ENCODE results near the gene CNTN5. TPM values are rescaled to one million over a fixed set of nuclear protein-coding genes. Genes with fewer than 3 reads are reported as not detected.

Gene CNTN5
- total RNA-seq, 2 donors from 2014 or later = 1.4 to 3.3 TPM

DNA sequence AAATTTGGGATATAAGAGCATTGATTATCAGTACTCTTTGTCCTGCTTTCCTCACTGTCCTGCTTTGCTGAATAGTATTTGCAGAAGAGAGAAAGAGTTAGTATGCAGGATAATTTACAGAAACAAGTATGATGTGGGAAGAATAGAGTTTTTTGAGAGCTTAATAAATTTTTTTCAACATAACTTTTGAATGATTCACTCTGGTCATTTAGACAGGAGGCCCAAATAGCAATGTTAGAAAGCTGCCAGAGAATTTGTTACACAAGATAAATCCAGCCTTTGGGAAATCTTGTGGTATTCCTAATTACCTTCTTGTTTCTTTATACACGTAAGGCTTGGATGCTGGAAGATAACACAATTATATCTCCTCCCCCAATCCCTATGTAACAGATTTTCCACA lies 484.6 kb downstream of the CNTN5 start:
- H3K9me3 ChIP-seq (ENCODE audit: control insufficient read depth, low read length) = no peaks in the 10 kb centered on the region
- H3K36me3 Mint-ChIP-seq (ENCODE audit: low read depth) = no peaks in the 10 kb centered on the region
- no peak overlapping the region for H3K9ac ChIP-seq (ENCODE audit: extremely low read depth, low read length, poor library complexity, severe bottlenecking)
- no peaks in the 10 kb centered on the region for H3K4me1 ChIP-seq (ENCODE audit: control insufficient read depth, insufficient read depth, low read length)
- H3K27ac Mint-ChIP-seq = no peak overlapping the region
- H3K27ac ChIP-seq (ENCODE audit: low read depth, low read length) = no peak overlapping the region
- WGBS, 2 experiments (ENCODE audit: insufficient coverage in 1 of 2, insufficient read length in 1 of 2) = 100% methylated on average over 1 of the region's 1 CpG
- no peaks in the 10 kb centered on the region for H3K36me3 ChIP-seq (ENCODE audit: control insufficient read depth, insufficient read depth, low read length)
- TF ChIP-seq, protein P1, sequence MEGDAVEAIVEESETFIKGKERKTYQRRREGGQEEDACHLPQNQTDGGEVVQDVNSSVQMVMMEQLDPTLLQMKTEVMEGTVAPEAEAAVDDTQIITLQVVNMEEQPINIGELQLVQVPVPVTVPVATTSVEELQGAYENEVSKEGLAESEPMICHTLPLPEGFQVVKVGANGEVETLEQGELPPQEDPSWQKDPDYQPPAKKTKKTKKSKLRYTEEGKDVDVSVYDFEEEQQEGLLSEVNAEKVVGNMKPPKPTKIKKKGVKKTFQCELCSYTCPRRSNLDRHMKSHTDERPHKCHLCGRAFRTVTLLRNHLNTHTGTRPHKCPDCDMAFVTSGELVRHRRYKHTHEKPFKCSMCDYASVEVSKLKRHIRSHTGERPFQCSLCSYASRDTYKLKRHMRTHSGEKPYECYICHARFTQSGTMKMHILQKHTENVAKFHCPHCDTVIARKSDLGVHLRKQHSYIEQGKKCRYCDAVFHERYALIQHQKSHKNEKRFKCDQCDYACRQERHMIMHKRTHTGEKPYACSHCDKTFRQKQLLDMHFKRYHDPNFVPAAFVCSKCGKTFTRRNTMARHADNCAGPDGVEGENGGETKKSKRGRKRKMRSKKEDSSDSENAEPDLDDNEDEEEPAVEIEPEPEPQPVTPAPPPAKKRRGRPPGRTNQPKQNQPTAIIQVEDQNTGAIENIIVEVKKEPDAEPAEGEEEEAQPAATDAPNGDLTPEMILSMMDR (conservative IDR thresholded peaks at IDR 0.05) = no peak
- no peaks in the 10 kb centered on the region for H3K27me3 ChIP-seq (ENCODE audit: control insufficient read depth, insufficient read depth, low read length, poor library complexity, severe bottlenecking)
- no peaks in the 10 kb centered on the region for H3K9me3 Mint-ChIP-seq
- no peaks in the 10 kb centered on the region for H3K27me3 Mint-ChIP-seq (ENCODE audit: insufficient read depth)
- no peak for DNase-seq
- H3K4me3 ChIP-seq (ENCODE audit: low read length) = no peak overlapping the region
- no peaks in the 10 kb centered on the region for H3K4me1 Mint-ChIP-seq
- H3K4me3 Mint-ChIP-seq = no peak overlapping the region

DNA sequence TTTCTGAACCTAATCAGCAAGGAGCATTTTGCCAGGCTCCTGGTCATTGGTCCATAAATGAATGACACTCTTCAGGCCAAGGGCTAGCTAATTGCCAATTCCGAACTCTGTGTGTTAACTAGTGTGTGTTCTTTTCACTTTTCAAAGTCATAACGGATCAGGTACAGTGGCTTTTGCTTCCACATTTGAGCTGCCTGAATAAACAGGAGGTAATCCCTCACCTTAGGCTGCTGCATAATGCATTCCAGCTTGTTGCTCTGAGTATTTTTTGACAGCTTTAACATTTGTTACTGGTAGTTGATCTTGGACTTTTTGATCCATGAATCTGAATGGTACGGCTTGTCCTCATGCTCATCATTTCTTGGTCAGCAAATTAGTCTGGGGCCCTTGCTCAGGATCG lies 485.1 kb downstream of the CNTN5 start:
- no peak overlapping the region for H3K27ac Mint-ChIP-seq
- no peak overlapping the region for H3K9ac ChIP-seq (ENCODE audit: extremely low read depth, low read length, poor library complexity, severe bottlenecking)
- H3K27ac ChIP-seq (ENCODE audit: low read depth, low read length) = no peak overlapping the region
- no peaks in the 10 kb centered on the region for H3K27me3 ChIP-seq (ENCODE audit: control insufficient read depth, insufficient read depth, low read length, poor library complexity, severe bottlenecking)
- no peaks in the 10 kb centered on the region for H3K4me1 Mint-ChIP-seq
- H3K36me3 ChIP-seq (ENCODE audit: control insufficient read depth, insufficient read depth, low read length) = no peaks in the 10 kb centered on the region
- 86 to 89% methylated on average over 3 to 4 of the region's 4 CpGs for WGBS, 2 experiments (ENCODE audit: insufficient coverage in 1 of 2, insufficient read length in 1 of 2)
- no peaks in the 10 kb centered on the region for H3K9me3 ChIP-seq (ENCODE audit: control insufficient read depth, low read length)
- H3K27me3 Mint-ChIP-seq (ENCODE audit: insufficient read depth) = no peaks in the 10 kb centered on the region
- no peaks in the 10 kb centered on the region for H3K36me3 Mint-ChIP-seq (ENCODE audit: low read depth)
- TF ChIP-seq, protein P1 (conservative IDR thresholded peaks at IDR 0.05) = no peak
- no peaks in the 10 kb centered on the region for H3K9me3 Mint-ChIP-seq
- no peak overlapping the region for H3K4me3 Mint-ChIP-seq
- H3K4me1 ChIP-seq (ENCODE audit: control insufficient read depth, insufficient read depth, low read length) = no peaks in the 10 kb centered on the region
- DNase-seq = no peak
- H3K4me3 ChIP-seq (ENCODE audit: low read length) = no peak overlapping the region

DNA sequence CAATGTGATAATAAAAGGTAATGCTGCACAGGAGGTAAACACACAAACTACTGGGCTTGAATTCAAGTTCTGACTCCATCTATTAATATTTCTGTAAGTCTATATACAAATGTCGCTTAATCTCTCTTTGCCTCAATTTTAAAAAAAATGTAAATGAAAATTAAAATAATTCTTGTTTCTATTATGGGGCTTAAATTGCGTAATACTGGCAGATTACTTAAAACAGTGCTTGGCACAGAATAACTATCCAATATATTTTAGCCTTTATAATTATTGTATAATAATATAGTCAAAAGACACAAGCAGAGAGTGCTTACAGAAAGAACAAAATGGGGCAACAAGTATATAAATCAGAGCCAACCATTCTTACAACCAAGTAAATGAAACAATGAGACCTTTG lies 489.1 kb downstream of the CNTN5 start:
- TF ChIP-seq, protein P1 (conservative IDR thresholded peaks at IDR 0.05) = no peak
- Mint-ChIP-seq H3K27me3 (ENCODE audit: insufficient read depth) (no peaks in the 10 kb centered on the region), H3K9me3 (no peaks in the 10 kb centered on the region), H3K4me1 (no peaks in the 10 kb centered on the region), H3K27ac (no peak overlapping the region), H3K36me3 (ENCODE audit: low read depth) (no peaks in the 10 kb centered on the region), H3K4me3 (no peak overlapping the region)
- Histone ChIP-seq H3K4me1 (ENCODE audit: control insufficient read depth, insufficient read depth, low read length) (no peaks in the 10 kb centered on the region), H3K9ac (ENCODE audit: extremely low read depth, low read length, poor library complexity, severe bottlenecking) (no peak overlapping the region), H3K4me3 (ENCODE audit: low read length) (no peak overlapping the region), H3K27me3 (ENCODE audit: control insufficient read depth, insufficient read depth, low read length, poor library complexity, severe bottlenecking) (no peaks in the 10 kb centered on the region), H3K27ac (ENCODE audit: low read depth, low read length) (no peak overlapping the region), H3K36me3 (ENCODE audit: control insufficient read depth, insufficient read depth, low read length) (no peaks in the 10 kb centered on the region), H3K9me3 (ENCODE audit: control insufficient read depth, low read length) (no peaks in the 10 kb centered on the region)
- DNase-seq = no peak
- 100% methylated on average over 1 of the region's 2 CpGs; no CpG with 5 or more reads in 1 of the 2 experiments for WGBS, 2 experiments (ENCODE audit: insufficient coverage in 1 of 2, insufficient read length in 1 of 2)
